Measurements from ENCODE around the gene SRRM5.

Gene SRRM5

DNA sequence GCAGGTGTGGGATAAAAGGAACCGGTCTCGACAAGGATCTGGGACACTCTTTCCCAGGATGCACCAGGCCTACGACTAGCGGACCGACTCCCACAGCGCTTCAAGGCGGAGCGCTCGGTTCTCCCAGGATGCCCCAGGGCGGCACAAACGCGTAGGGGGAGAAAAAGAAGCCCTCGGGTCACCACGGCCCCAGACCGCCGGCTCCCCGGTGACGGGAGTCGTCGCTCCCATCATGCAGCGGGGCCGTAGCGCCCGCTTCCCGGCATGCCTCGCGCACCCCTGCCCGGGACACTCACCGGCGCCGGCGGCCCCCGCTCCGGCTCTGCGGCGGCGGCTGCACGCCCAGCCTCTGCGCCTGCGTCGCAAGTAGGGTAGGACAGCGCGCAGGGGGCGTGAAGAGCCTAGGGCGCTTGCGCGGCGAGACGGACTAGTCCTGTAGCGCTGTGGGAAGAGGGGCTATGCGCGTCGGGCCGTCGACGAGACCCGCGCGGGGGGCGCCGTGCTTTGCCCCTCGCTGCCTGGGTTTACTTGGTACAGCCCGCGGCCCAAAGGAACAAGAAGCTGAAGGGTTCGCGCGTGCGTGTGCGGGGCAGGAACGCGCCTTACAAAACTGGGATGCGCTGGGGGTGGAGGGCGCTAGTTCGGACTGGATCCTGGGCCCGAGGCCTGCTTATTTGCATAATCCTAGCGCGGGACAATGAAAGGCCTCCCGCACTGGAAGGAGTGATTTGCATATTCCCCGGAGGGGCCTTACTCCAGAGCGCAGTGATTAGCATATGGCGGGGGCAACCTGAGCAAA lies 7.6 kb downstream of the SRRM5 start, which contains the start of gene ZNF428:
Gene ZNF428 (minus strand): TSS at position 368 of the 799 bp plus-strand sequence. CDS start 5,325 bp downstream, outside the sequence.
- TF ChIP-seq, protein P1, sequence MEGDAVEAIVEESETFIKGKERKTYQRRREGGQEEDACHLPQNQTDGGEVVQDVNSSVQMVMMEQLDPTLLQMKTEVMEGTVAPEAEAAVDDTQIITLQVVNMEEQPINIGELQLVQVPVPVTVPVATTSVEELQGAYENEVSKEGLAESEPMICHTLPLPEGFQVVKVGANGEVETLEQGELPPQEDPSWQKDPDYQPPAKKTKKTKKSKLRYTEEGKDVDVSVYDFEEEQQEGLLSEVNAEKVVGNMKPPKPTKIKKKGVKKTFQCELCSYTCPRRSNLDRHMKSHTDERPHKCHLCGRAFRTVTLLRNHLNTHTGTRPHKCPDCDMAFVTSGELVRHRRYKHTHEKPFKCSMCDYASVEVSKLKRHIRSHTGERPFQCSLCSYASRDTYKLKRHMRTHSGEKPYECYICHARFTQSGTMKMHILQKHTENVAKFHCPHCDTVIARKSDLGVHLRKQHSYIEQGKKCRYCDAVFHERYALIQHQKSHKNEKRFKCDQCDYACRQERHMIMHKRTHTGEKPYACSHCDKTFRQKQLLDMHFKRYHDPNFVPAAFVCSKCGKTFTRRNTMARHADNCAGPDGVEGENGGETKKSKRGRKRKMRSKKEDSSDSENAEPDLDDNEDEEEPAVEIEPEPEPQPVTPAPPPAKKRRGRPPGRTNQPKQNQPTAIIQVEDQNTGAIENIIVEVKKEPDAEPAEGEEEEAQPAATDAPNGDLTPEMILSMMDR (conservative IDR thresholded peaks at IDR 0.05; ENCODE audit: low read depth, low read length), result no peak
- DNase-seq (ENCODE audit: low read depth), result peak; percentile 83
- peak within 1 kb of the TSS; percentile 72 for H3K4me3 ChIP-seq (ENCODE audit: low read length)

DNA sequence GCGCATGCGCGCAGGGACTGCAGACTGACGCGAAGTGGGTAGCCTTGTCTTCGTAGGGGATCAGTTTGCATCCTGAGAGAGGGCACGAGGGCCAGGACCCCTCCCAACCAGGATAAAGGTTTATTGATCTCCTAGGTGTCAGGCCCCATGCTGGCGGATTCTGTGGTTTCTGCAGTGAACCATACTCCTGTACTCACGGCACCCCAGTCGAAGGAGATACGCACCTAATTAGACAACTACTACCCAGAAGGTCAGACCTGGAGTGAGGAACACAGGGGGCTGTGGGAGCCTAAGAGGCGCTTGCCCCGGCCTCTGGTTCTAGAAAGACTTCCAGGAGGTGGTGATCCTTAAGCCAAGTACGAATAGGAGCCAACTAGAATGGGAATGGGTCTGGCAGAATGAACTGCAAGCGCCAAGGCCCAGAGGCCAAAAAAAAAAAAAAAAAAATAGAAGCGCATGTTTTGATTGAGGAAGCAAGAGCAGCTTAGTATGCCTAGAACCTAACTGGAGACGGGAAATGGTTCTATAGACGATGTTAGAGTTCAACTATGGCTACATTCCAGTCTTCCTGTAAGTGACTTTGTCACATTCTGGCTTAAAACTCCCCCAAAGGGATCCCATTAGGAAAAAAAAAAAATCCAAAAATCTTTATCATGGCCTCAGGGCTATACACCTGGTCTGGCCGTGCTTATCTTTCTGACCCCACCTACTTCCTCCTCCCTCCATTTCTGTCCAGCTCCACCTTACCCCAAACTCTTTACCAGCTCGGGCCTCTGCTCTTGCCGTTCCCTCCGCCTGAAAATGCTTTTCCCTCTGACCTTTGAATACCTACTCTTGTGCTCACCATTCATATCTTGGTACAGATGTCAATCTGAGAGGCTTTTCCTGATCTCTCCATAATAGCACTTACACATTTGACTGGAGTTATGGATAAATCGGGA lies 8.4 kb downstream of the SRRM5 start:
- peak overlapping the region; percentile 72 for H3K4me3 ChIP-seq (ENCODE audit: low read length)
- no peak for DNase-seq (ENCODE audit: low read depth)
- TF ChIP-seq, protein P1 (conservative IDR thresholded peaks at IDR 0.05; ENCODE audit: low read depth, low read length), result no peak

DNA sequence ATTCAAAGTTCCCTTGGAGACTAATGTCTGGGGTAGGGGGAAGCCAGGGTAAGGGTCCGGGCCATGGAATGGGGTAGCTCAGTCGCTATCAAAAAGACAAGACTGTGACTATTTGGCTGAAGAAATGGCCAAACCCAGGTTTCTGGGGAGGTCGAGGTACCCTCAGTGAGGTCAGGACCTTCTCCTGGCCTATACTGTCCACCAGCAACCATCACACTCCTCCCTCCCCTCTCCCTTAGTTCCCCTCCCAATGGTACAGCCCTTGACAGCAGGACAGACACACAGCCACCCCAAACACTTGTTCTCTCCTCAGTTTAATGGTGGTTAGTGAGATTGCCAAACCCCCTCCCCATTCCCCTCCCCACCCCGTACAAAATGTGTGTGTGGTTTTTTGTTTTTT lies 10.2 kb downstream of the SRRM5 start:
- TF ChIP-seq, protein P1 (conservative IDR thresholded peaks at IDR 0.05; ENCODE audit: low read depth, low read length), result no peak
- H3K4me3 ChIP-seq (ENCODE audit: low read length), result no peak overlapping the region
- no peak for DNase-seq (ENCODE audit: low read depth)

DNA sequence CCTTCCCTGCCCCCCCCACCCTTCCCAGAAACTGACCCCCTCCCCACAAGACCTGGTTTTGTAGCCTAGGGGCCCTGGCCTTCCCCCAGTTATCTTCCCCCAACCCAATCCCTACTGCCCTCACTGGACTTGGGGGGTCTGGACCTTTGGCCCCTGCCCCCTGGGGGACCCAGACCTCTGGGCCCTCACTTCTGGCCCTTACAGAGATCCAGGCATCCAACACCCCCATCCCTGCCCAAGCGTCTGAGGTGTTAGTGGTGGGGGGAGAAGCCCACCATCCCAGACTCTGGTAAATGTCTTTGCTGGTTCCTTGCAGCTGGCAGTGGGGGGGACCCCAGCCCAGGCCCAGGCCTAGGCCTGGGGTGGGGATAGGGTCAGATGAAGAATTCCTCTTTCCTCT lies 11.1 kb downstream of the SRRM5 start:
- TF ChIP-seq, protein P1 (conservative IDR thresholded peaks at IDR 0.05; ENCODE audit: low read depth, low read length), result no peak
- no peak for DNase-seq (ENCODE audit: low read depth)
- H3K4me3 ChIP-seq (ENCODE audit: low read length), result no peak overlapping the region

DNA sequence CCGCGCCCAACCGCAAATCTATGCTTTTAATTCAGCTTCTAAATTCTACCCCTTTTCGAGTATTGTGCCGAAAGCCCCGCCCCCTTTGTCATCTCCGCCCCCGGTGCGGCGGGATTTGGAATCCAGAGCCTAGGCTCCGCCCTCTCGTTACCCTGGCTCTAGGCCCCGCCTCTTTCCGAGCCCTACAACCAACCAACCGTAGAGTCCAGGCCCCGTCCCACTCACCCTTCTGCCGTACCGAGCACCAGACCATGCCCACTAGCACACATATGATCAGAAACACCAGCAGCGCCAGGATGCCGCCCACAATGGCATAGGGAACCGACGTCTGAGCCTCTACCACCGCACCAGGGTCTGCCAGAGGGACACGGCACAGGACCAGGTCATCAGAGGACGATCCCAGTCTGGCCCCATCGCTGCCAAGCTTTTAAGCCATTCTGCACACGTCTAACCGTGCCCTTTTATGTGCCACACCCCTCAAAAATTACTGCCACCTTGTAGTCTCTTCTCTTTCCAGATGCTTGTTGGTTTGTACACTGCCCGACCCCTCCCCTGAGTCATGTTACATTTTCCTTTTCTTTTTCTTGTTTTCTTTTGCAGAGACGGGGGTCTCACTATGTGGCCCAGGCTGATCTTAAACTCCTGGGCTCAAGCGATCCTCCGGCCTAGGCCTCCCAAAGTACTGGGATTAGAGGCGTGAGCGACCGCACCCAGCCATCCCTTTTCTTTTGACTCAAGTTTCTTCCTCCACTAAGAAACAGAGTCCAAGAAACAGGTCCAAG lies 12.2 kb downstream of the SRRM5 start:
- no peak for DNase-seq (ENCODE audit: low read depth)
- H3K4me3 ChIP-seq (ENCODE audit: low read length), result no peak overlapping the region
- TF ChIP-seq, protein P1 (conservative IDR thresholded peaks at IDR 0.05; ENCODE audit: low read depth, low read length), result no peak

DNA sequence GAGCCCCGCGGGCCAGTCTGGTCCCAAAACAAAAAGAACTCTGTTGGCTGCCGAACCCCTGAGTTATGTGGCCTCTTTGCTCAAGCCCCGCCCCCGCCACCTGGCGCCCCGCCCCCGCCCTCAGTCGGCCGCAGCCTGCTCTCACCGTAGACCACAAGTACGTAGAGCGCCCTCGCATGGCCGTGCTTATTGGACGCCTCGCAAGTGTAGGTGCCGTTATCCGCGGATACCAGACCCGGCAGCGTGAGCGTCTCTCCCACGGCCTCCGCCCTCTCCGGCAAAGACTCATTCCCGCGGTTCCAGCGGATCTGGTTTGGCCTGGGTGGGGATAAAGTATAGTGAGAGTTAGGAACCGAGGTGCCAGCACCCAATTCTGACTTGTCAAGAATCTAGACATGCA lies 13.0 kb downstream of the SRRM5 start:
- no peak overlapping the region for H3K4me3 ChIP-seq (ENCODE audit: low read length)
- TF ChIP-seq, protein P1 (conservative IDR thresholded peaks at IDR 0.05; ENCODE audit: low read depth, low read length), result no peak
- DNase-seq (ENCODE audit: low read depth), result no peak

All from retinal pigment epithelial cell (primary cell).